GM12878 (cell line): ENCODE data around the gene WNT9A. TPM values are rescaled to one million over a fixed set of nuclear protein-coding genes. Genes with fewer than 3 reads are reported as not detected.

Experiments used
- ATAC-seq: fragments of 200-7000 bp; cut with Tn5 transposase; 3 replicates; pipeline ENCODE4 v1.9.1; 2020; ENCODE audit warnings: mild to moderate bottlenecking, moderate library complexity
- BruUV-seq: library from RNA; stranded (reverse); fragments of 400-500 nt; replicated peaks from 2 replicates; lab custom pipeline; 2021; lab: Mats Ljungman, UMichigan
- CTCF ChIA-PET: fragments of 300-600 bp; sonication (Branson Sonifier 250); formaldehyde crosslinking; extraction: SDS; loops from one replicate; lab custom pipeline; 2021; ENCODE audit warnings: inconsistent platforms; lab: Yijun Ruan, JAX
- POLR2A ChIA-PET: fragments of 350-600 bp; formaldehyde crosslinking; extraction: SDS; loops from one replicate; lab custom pipeline; 2021; ENCODE audit warnings: inconsistent platforms; lab: Charles Lee
- RAD21 ChIA-PET: fragments of 300-600 bp; sonication (Branson Sonifier 250); formaldehyde crosslinking; loops from one replicate; lab custom pipeline; 2023; ENCODE audit warnings: antibody characterized with exemption; ENCODE audit not compliant: unreplicated experiment; lab: Charles Lee
- SMC1A ChIA-PET: fragments of 300-600 bp; sonication (Branson Sonifier 250); formaldehyde crosslinking; loops from one replicate; lab custom pipeline; 2023; ENCODE audit not compliant: unreplicated experiment, uncharacterized antibody; lab: Charles Lee
- DNase-seq: peaks from one replicate; pipeline ENCODE4 v3.0.0-alpha.2; 2011; ENCODE audit warnings: low read depth, low spot score
- FAIRE-seq: peaks from 3 replicates; lab custom pipeline; 2011; peaks lifted over from hg19 to GRCh38; lab: Jason Lieb, UNC
- H2AFZ ChIP-seq: 2 replicates; pipeline ENCODE4 v1.6.0; 2011; ENCODE audit warnings: low read depth, low read length, control low read depth; ENCODE audit not compliant: control insufficient read depth
- H3K27ac ChIP-seq: 2 replicates; pipeline ENCODE4 v1.5.1; 2011; ENCODE audit warnings: control low read depth; ENCODE audit not compliant: control insufficient read depth, insufficient read depth
- H3K27me3 ChIP-seq, 2 experiments: replicated peaks in 1 of 2; 2 replicates each; pipeline versions ENCODE4 v1.6.0 to v1.6.1; 2011; ENCODE audit warnings: low read length in 1 of 2; ENCODE audit not compliant: control insufficient read depth in 2 of 2, insufficient read depth in 2 of 2
- H3K36me3 ChIP-seq, 2 experiments: 2 replicates each; pipeline ENCODE4 v1.5.1; 2011; ENCODE audit warnings: low read length in 1 of 2; ENCODE audit not compliant: control insufficient read depth in 2 of 2, insufficient read depth in 2 of 2
- H3K4me1 ChIP-seq: 2 replicates; pipeline ENCODE4 v1.6.1; 2011; ENCODE audit warnings: mild to moderate bottlenecking, low read length, moderate library complexity, mixed read lengths; ENCODE audit not compliant: control insufficient read depth, insufficient read depth
- H3K4me2 ChIP-seq: 2 replicates; pipeline ENCODE4 v1.6.0; 2011; ENCODE audit warnings: control low read depth; ENCODE audit not compliant: control insufficient read depth, insufficient read depth
- H3K4me3 ChIP-seq: fragments of 200-600 bp; sonication (generic); 2 replicates; pipeline ENCODE4 v1.5.1; 2016
- H3K79me2 ChIP-seq: 2 replicates; pipeline ENCODE4 v1.6.0; 2011; ENCODE audit warnings: low read length; ENCODE audit not compliant: control insufficient read depth, insufficient read depth
- H3K9ac ChIP-seq: 2 replicates; pipeline ENCODE4 v1.8.0; 2011; ENCODE audit warnings: low read length, control low read depth, mixed read lengths; ENCODE audit not compliant: control insufficient read depth, insufficient read depth
- H3K9me3 ChIP-seq: replicated peaks from 3 replicates; pipeline ENCODE4 v1.5.1; 2011; ENCODE audit warnings: mild to moderate bottlenecking, low read length; ENCODE audit not compliant: control insufficient read depth, insufficient read depth
- H4K20me1 ChIP-seq: 2 replicates; pipeline ENCODE4 v1.6.0; 2011; ENCODE audit not compliant: control insufficient read depth, insufficient read depth
- ATF7 ChIP-seq: fragments of 450-650 bp; IDR thresholded peaks from 2 replicates; pipeline ENCODE4 v1.6.1; 2016; ENCODE audit warnings: low read depth, mild to moderate bottlenecking
- CBX3 ChIP-seq: fragments of 200-600 bp; sonication (generic); IDR thresholded peaks from 2 replicates; pipeline ENCODE4 v1.6.1; 2016; ENCODE audit warnings: low read depth, borderline replicate concordance
- ESRRA ChIP-seq: IDR thresholded peaks from 2 replicates; pipeline ENCODE4 v1.6.1; 2012; ENCODE audit warnings: mild to moderate bottlenecking, low read length, improper control_type of control experiment
- FOXM1 ChIP-seq: IDR thresholded peaks from 2 replicates; pipeline ENCODE4 v1.6.1; 2012; ENCODE audit warnings: low read depth, mild to moderate bottlenecking, inconsistent platforms, low read length, moderate library complexity
- GATAD2B ChIP-seq: fragments of 450-650 bp; conservative IDR thresholded peaks from 2 replicates; pipeline ENCODE4 v1.6.1; 2017; ENCODE audit warnings: low read depth, mild to moderate bottlenecking, moderate library complexity
- MEF2A ChIP-seq: IDR thresholded peaks from 2 replicates; pipeline ENCODE4 v1.6.1; 2011; ENCODE audit warnings: low read depth, mild to moderate bottlenecking, low read length, moderate library complexity; ENCODE audit not compliant: insufficient read depth
- MEF2B ChIP-seq: fragments of 450-650 bp; IDR thresholded peaks from 2 replicates; pipeline ENCODE4 v1.6.1; 2018; ENCODE audit warnings: mild to moderate bottlenecking, moderate library complexity; ENCODE audit not compliant: partially characterized antibody, poor library complexity, severe bottlenecking
- NBN ChIP-seq: fragments of 450-650 bp; IDR thresholded peaks from 2 replicates; pipeline ENCODE4 v1.6.1; 2016
- RAD21 ChIP-seq: IDR thresholded peaks from 2 replicates; pipeline ENCODE4 v1.6.1; 2011; ENCODE audit warnings: mild to moderate bottlenecking, low read depth, low read length, moderate library complexity; ENCODE audit not compliant: insufficient read depth
- SIX5 ChIP-seq: IDR thresholded peaks from 2 replicates; pipeline ENCODE4 v1.6.1; 2011; ENCODE audit warnings: mild to moderate bottlenecking, low read depth, low read length, moderate library complexity; ENCODE audit not compliant: severe bottlenecking
- ZBTB4 ChIP-seq: fragments of 450-650 bp; formaldehyde crosslinking; IDR thresholded peaks from 2 replicates; pipeline ENCODE4 v1.4.0; 2022; ENCODE audit warnings: mild to moderate bottlenecking, moderate library complexity
- WGBS: methylation state at CpG from one replicate; pipeline ENCODE4 v1.1.6; 2016; ENCODE audit warnings: low lambda C conversion rate; ENCODE audit not compliant: insufficient replicate concordance, insufficient coverage; ENCODE audit errors: missing lambda C conversion rate; 5-methylcytosine and 5-hydroxymethylcytosine counted together
- in situ Hi-C: fragments of 300-500 bp; cut with MboI; formaldehyde crosslinking; loops from 9 replicates; pipeline ENCODE4 v1.14.3; 2018; ENCODE audit warnings: mixed read lengths
- intact Hi-C: fragments of 100-400 bp; cut with micrococcal nuclease; formaldehyde crosslinking; loops from one replicate; pipeline ENCODE4 v1.14.2; 2022; ENCODE audit not compliant: unreplicated experiment
- polyA plus RNA-seq, 11 experiments: library from polyadenylated mRNA; depleted of rRNA in 4 of 11; unstranded in 6 of 11; stranded (reverse) in 5 of 11; fragments of >200 nt; fragmentation: Nextera tagmentation in 4 of 11; fragmentation: Illumina TruSeq in 1 of 11; extraction: Ambion mirVana in 4 of 11; extraction: Trizol in 1 of 11; gene quantifications; 1 replicate in 1 of 11; 2 replicates in 10 of 11; pipeline versions ENCODE4 v1.2.1 to v1.2.3, GENCODE V29; 2011 to 2016; ENCODE audit warnings: inconsistent platforms in 2 of 11, missing spikeins in 2 of 11, low read depth in 1 of 11
- total RNA-seq, 4 experiments: library from RNA; depleted of rRNA in 3 of 4; stranded (reverse); fragments of >200 nt in 3 of 4; fragmentation: Illumina TruSeq in 1 of 4; extraction: Trizol in 1 of 4; gene quantifications; 2 replicates each; pipeline versions ENCODE4 v1.2.1 to v1.2.3, GENCODE V29; 2013 to 2021
- TF ChIP-seq, protein P1 (sequence below): fragments of 150-350 bp; IDR thresholded peaks from 2 replicates; pipeline ENCODE4 v1.6.1; 2016; ENCODE audit warnings: low read depth, low read length

Gene WNT9A
- total and polyA plus RNA-seq, 10 of the 15 experiments (the other 5 are each of a cell fraction or from before 2014, with no cell fraction given): not detected

- ATAC-seq (no peak), DNase-seq (no peak), FAIRE-seq (no peak)
- Histone ChIP-seq H3K27me3 (no peaks in the 10 kb centered on the region), H2AFZ (no peak overlapping the region), H3K4me1 (no peaks in the 10 kb centered on the region), H3K4me3 (no peak overlapping the region), H3K79me2 (no peaks in the 10 kb centered on the region), H3K36me3 (no peaks in the 10 kb centered on the region), H4K20me1 (no peaks in the 10 kb centered on the region), H3K4me2 (no peak overlapping the region), H3K27ac (no peak overlapping the region), H3K9me3 (no peaks in the 10 kb centered on the region), H3K9ac (no peak overlapping the region)
- POLR2A ChIA-PET: no interaction called here
- SMC1A ChIA-PET: no interaction called here
- no peak for TF ChIP-seq GATAD2B
- TF ChIP-seq MEF2A: no peak
- no peak for TF ChIP-seq SIX5
- no peak for TF ChIP-seq ATF7
- TF ChIP-seq, protein P1, sequence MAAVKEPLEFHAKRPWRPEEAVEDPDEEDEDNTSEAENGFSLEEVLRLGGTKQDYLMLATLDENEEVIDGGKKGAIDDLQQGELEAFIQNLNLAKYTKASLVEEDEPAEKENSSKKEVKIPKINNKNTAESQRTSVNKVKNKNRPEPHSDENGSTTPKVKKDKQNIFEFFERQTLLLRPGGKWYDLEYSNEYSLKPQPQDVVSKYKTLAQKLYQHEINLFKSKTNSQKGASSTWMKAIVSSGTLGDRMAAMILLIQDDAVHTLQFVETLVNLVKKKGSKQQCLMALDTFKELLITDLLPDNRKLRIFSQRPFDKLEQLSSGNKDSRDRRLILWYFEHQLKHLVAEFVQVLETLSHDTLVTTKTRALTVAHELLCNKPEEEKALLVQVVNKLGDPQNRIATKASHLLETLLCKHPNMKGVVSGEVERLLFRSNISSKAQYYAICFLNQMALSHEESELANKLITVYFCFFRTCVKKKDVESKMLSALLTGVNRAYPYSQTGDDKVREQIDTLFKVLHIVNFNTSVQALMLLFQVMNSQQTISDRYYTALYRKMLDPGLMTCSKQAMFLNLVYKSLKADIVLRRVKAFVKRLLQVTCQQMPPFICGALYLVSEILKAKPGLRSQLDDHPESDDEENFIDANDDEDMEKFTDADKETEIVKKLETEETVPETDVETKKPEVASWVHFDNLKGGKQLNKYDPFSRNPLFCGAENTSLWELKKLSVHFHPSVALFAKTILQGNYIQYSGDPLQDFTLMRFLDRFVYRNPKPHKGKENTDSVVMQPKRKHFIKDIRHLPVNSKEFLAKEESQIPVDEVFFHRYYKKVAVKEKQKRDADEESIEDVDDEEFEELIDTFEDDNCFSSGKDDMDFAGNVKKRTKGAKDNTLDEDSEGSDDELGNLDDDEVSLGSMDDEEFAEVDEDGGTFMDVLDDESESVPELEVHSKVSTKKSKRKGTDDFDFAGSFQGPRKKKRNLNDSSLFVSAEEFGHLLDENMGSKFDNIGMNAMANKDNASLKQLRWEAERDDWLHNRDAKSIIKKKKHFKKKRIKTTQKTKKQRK: no peak
- no peak for TF ChIP-seq MEF2B
- TF ChIP-seq FOXM1: no peak
- TF ChIP-seq CBX3: no peak
- TF ChIP-seq ZBTB4 (CRISPR knock-in tag): no peak
- TF ChIP-seq NBN: no peak
- TF ChIP-seq RAD21: no peak
- TF ChIP-seq ESRRA: no peak
- BruUV-seq: no TSS peak
- intact Hi-C loops: no loop called here
- in situ Hi-C loops: no loop called here
- RAD21 ChIA-PET: no interaction called here
- WGBS: 33% methylated on average over 8 of the region's 8 CpGs
- CTCF ChIA-PET: no interaction called here
Observed at GRCh38 chr1:227888404-227889046, 59.2 kb downstream of the WNT9A start.
